GM18858 (cell line): Measurements from ENCODE around the gene POTEJ.
"Not testable (repeated sequence)": the region's sequence is repeated elsewhere in the genome, so short reads cannot be mapped to it uniquely, and the experiment has no call there.

Experiments
- ATAC-seq: cut with Tn5 transposase; IDR thresholded peaks from one replicate; pipeline ENCODE4 v1.9.1; 2021; ENCODE audit not compliant: unreplicated experiment

The POTEJ gene

GRCh38 chr2:130601648-130602302 lies 9.5 kb upstream of the POTEJ start:
- ATAC-seq, result not testable (repeated sequence)

GRCh38 chr2:130608276-130609001 lies 2.8 kb upstream of the POTEJ start:
- not testable (repeated sequence) for ATAC-seq

GRCh38 chr2:130609002-130609920 lies 2.0 kb upstream of the POTEJ start:
- not testable (repeated sequence) for ATAC-seq

- ATAC-seq, result not testable (repeated sequence)
Observed at GRCh38 chr2:130610486-130610885, 754 bp upstream of the POTEJ start.

GRCh38 chr2:130628784-130629475 lies 17.7 kb downstream of the POTEJ start:
- not testable (repeated sequence) for ATAC-seq

GRCh38 chr2:130638973-130639372 lies 27.7 kb downstream of the POTEJ start:
- ATAC-seq, result not testable (repeated sequence)

GRCh38 chr2:130641688-130642087 lies 30.4 kb downstream of the POTEJ start:
- ATAC-seq, result not testable (repeated sequence)

GRCh38 chr2:130649285-130649684 lies 38.0 kb downstream of the POTEJ start:
- ATAC-seq, result not testable (repeated sequence)

- ATAC-seq, result not testable (repeated sequence)
Observed at GRCh38 chr2:130664506-130664905, 53.3 kb downstream of the POTEJ start.

GRCh38 chr2:130665596-130665995 lies 54.4 kb downstream of the POTEJ start:
- ATAC-seq, result not testable (repeated sequence)

GRCh38 chr2:130667516-130667915 lies 56.3 kb downstream of the POTEJ start:
- ATAC-seq, result not testable (repeated sequence)

- ATAC-seq, result not testable (repeated sequence)
Observed at GRCh38 chr2:130670026-130670745, 58.9 kb downstream of the POTEJ start.

GRCh38 chr2:130692041-130692770 lies 81.0 kb downstream of the POTEJ start:
- ATAC-seq, result not testable (repeated sequence)

GRCh38 chr2:130693474-130693873 lies 82.2 kb downstream of the POTEJ start:
- ATAC-seq, result not testable (repeated sequence)

GRCh38 chr2:130703250-130703649 lies 92.0 kb downstream of the POTEJ start:
- ATAC-seq, result not testable (repeated sequence)
